ENCODE measurements around the gene PGA3.
"Not testable (repeated sequence)": the region's sequence is repeated elsewhere in the genome, so short reads cannot be mapped to it uniquely, and the experiment has no call there.

PGA3 gene

GRCh38 chr11:61211327-61211952, 8.1 kb downstream of the PGA3 start:
- not testable (repeated sequence) for DNase-seq

- not testable (repeated sequence) for DNase-seq
Measured at GRCh38 chr11:61212202-61212601, 8.9 kb downstream of the PGA3 start.

GRCh38 chr11:61213711-61214324, 10.5 kb downstream of the PGA3 start:
- not testable (repeated sequence) for DNase-seq

- not testable (repeated sequence) for DNase-seq
Measured at GRCh38 chr11:61218306-61218705, 15.0 kb downstream of the PGA3 start.

GRCh38 chr11:61219016-61219415, 15.7 kb downstream of the PGA3 start:
- not testable (repeated sequence) for DNase-seq

- not testable (repeated sequence) for DNase-seq
Measured at GRCh38 chr11:61222047-61222446, 18.7 kb downstream of the PGA3 start, which contains the start of gene PGA4. TSS of gene PGA4 (plus strand) at chr11:61222347. CDS start at chr11:61222401, 54 bp downstream.

GRCh38 chr11:61222692-61223091, 19.4 kb downstream of the PGA3 start:
- not testable (repeated sequence) for DNase-seq

- not testable (repeated sequence) for DNase-seq
Measured at GRCh38 chr11:61226457-61227137, 23.3 kb downstream of the PGA3 start.

- not testable (repeated sequence) for DNase-seq
Measured at GRCh38 chr11:61229458-61229857, 26.1 kb downstream of the PGA3 start.

- DNase-seq: not testable (repeated sequence)
Measured at GRCh38 chr11:61231033-61231432, 27.7 kb downstream of the PGA3 start.

GRCh38 chr11:61231585-61231984, 28.3 kb downstream of the PGA3 start:
- not testable (repeated sequence) for DNase-seq

GRCh38 chr11:61232548-61233145, 29.3 kb downstream of the PGA3 start:
- DNase-seq: not testable (repeated sequence)

- DNase-seq: not testable (repeated sequence)
Measured at GRCh38 chr11:61237130-61237529, 33.8 kb downstream of the PGA3 start.

GRCh38 chr11:61240288-61240687, 37.0 kb downstream of the PGA3 start:
- DNase-seq: not testable (repeated sequence)

- not testable (repeated sequence) for DNase-seq
Measured at GRCh38 chr11:61240875-61241274, 37.6 kb downstream of the PGA3 start, which contains the start of gene PGA5. TSS of gene PGA5 (plus strand) at chr11:61241175. CDS start at chr11:61241227, 52 bp downstream.

GRCh38 chr11:61241526-61241925, 38.2 kb downstream of the PGA3 start:
- not testable (repeated sequence) for DNase-seq

GRCh38 chr11:61245284-61245964, 42.1 kb downstream of the PGA3 start:
- DNase-seq: not testable (repeated sequence)

- DNase-seq: not testable (repeated sequence)
Measured at GRCh38 chr11:61248071-61248470, 44.8 kb downstream of the PGA3 start.

GRCh38 chr11:61249201-61249600, 45.9 kb downstream of the PGA3 start:
- not testable (repeated sequence) for DNase-seq

GRCh38 chr11:61250796-61251765, 47.8 kb downstream of the PGA3 start:
- DNase-seq: not testable (repeated sequence)

GRCh38 chr11:61252332-61252731, 49.0 kb downstream of the PGA3 start:
- DNase-seq: not testable (repeated sequence)
